Tibial nerve (tissue), 4 donors: Measurements from ENCODE around the gene CDKL5.

Experiments
- EP300 ChIP-seq, 2 donors: sonication (generic); formaldehyde crosslinking; IDR thresholded peaks; one replicate each; pipeline ENCODE4 v1.6.1; 2017; ENCODE audit warnings: antibody characterized with exemption in 2 of 2, mild to moderate bottlenecking in 1 of 2
- POLR2A ChIP-seq, 2 donors: fragments of 450-650 bp; IDR thresholded peaks; one replicate each; pipeline ENCODE4 v1.6.1; 2017; ENCODE audit warnings: antibody characterized with exemption in 2 of 2, mild to moderate bottlenecking in 2 of 2, moderate library complexity in 2 of 2
- TF ChIP-seq, protein P1 (sequence below), 5 experiments: fragments of 200-600 bp in 3 of 5; fragments of 450-650 bp in 2 of 5; sonication (generic) in 3 of 5; IDR thresholded peaks; one replicate each; pipeline ENCODE4 v1.5.1; 2016 to 2019; ENCODE audit warnings: antibody characterized with exemption in 5 of 5, mild to moderate bottlenecking in 3 of 5, moderate library complexity in 2 of 5

DNA sequence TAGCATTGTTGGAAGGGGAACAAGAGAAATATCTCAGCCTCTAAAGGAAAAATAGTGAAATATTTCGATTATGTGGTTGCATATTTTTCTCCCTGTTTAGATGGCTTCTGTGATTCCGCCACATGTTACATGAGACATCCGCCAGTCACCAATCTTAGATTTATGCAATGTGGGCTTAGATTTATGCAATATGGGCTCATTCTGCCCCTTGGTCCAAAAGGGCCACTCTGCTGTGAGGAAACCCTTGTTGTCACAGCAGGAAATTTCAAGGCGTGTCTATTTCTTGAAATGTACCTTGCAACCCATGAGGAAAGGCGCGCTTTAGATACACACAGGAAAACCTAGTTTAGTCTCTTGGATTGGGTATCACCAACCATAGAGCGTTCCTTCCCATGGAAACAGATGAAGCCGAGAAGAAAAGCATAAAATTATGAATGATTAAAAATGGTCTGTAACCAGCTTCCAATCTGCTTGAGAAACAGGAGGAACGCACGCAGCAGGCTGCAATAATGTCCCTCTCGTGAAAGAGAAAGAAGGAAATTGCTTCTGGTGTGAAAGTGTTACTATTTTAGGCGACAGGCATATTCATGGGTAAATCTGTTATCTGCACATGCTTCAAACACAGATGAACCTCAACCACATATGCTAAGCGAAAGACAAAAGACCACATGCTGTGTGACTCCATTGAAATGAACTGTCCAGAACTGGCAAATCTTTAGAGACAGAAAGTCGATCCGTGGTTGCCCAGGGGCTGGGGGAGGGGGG lies 242.8 kb downstream of the CDKL5 start:
- TF ChIP-seq, protein P1, sequence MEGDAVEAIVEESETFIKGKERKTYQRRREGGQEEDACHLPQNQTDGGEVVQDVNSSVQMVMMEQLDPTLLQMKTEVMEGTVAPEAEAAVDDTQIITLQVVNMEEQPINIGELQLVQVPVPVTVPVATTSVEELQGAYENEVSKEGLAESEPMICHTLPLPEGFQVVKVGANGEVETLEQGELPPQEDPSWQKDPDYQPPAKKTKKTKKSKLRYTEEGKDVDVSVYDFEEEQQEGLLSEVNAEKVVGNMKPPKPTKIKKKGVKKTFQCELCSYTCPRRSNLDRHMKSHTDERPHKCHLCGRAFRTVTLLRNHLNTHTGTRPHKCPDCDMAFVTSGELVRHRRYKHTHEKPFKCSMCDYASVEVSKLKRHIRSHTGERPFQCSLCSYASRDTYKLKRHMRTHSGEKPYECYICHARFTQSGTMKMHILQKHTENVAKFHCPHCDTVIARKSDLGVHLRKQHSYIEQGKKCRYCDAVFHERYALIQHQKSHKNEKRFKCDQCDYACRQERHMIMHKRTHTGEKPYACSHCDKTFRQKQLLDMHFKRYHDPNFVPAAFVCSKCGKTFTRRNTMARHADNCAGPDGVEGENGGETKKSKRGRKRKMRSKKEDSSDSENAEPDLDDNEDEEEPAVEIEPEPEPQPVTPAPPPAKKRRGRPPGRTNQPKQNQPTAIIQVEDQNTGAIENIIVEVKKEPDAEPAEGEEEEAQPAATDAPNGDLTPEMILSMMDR (IDR thresholded peaks at IDR 0.05): no peak
- no peak for TF ChIP-seq POLR2A (IDR thresholded peaks at IDR 0.05)
- no peak for TF ChIP-seq EP300 (IDR thresholded peaks at IDR 0.05)
